ENCODE results near the gene CDH12. TPM values are rescaled to one million over a fixed set of nuclear protein-coding genes. Genes with fewer than 3 reads are reported as not detected.
"Not testable (repeated sequence)": the region's sequence is repeated elsewhere in the genome, so short reads cannot be mapped to it uniquely, and the experiment has no call there.

The CDH12 gene
- total RNA-seq, 1 donor from 2014 or later = not detected

- not testable (repeated sequence) for H2AFZ ChIP-seq (ENCODE audit: low read depth, low read length); H3K79me2 ChIP-seq (ENCODE audit: insufficient read depth, low read length); H3K4me2 ChIP-seq (ENCODE audit: low read length); FAIRE-seq; H3K27ac ChIP-seq (ENCODE audit: low read depth, low read length); H3K27me3 ChIP-seq (ENCODE audit: insufficient read depth, low read length); H3K36me3 ChIP-seq (ENCODE audit: insufficient read depth, low read length); H3K27ac Mint-ChIP-seq (ENCODE audit: unreplicated experiment); H3K9me3 Mint-ChIP-seq (ENCODE audit: unreplicated experiment); H3K27me3 Mint-ChIP-seq (ENCODE audit: low read depth, unreplicated experiment); DNase-seq (ENCODE audit: low read depth); H3K9me3 ChIP-seq (ENCODE audit: insufficient read depth, low read depth, low read length); H3K4me3 ChIP-seq (ENCODE audit: insufficient read depth, low read depth, low read length); H3K4me1 ChIP-seq (ENCODE audit: insufficient read depth, low read length); H3K4me1 Mint-ChIP-seq (ENCODE audit: low read depth, unreplicated experiment); H3K4me3 Mint-ChIP-seq (ENCODE audit: unreplicated experiment); H4K20me1 ChIP-seq (ENCODE audit: insufficient read depth, low read length); H3K36me3 Mint-ChIP-seq (ENCODE audit: low read depth, unreplicated experiment); H3K9ac ChIP-seq (ENCODE audit: low read length)
These were observed 644.7 kb downstream of the CDH12 start for GRCh38 chr5:22208463-22208862.

GRCh38 chr5:22188651-22189050 is 664.5 kb downstream of the CDH12 start:
- not testable (repeated sequence) for H3K36me3 ChIP-seq (ENCODE audit: insufficient read depth, low read length)

GRCh38 chr5:22187632-22188228 is 665.4 kb downstream of the CDH12 start:
- not testable (repeated sequence) for DNase-seq (ENCODE audit: low read depth); H3K4me3 ChIP-seq (ENCODE audit: insufficient read depth, low read depth, low read length); H3K36me3 ChIP-seq (ENCODE audit: insufficient read depth, low read length); H3K79me2 ChIP-seq (ENCODE audit: insufficient read depth, low read length); H4K20me1 ChIP-seq (ENCODE audit: insufficient read depth, low read length); H3K4me2 ChIP-seq (ENCODE audit: low read length); H3K9ac ChIP-seq (ENCODE audit: low read length); H3K9me3 ChIP-seq (ENCODE audit: insufficient read depth, low read depth, low read length); FAIRE-seq; H3K4me1 Mint-ChIP-seq (ENCODE audit: low read depth, unreplicated experiment); H3K27me3 Mint-ChIP-seq (ENCODE audit: low read depth, unreplicated experiment); H3K27me3 ChIP-seq (ENCODE audit: insufficient read depth, low read length); H3K27ac Mint-ChIP-seq (ENCODE audit: unreplicated experiment); H3K4me1 ChIP-seq (ENCODE audit: insufficient read depth, low read length); H3K36me3 Mint-ChIP-seq (ENCODE audit: low read depth, unreplicated experiment); H3K27ac ChIP-seq (ENCODE audit: low read depth, low read length); H3K9me3 Mint-ChIP-seq (ENCODE audit: unreplicated experiment); H2AFZ ChIP-seq (ENCODE audit: low read depth, low read length); H3K4me3 Mint-ChIP-seq (ENCODE audit: unreplicated experiment)

More at GRCh38 chr5:22188651-22189050, 664.5 kb downstream of the CDH12 start:
- H3K4me1 ChIP-seq (ENCODE audit: insufficient read depth, low read length); H4K20me1 ChIP-seq (ENCODE audit: insufficient read depth, low read length); H3K4me3 ChIP-seq (ENCODE audit: insufficient read depth, low read depth, low read length); H3K4me1 Mint-ChIP-seq (ENCODE audit: low read depth, unreplicated experiment); FAIRE-seq; H2AFZ ChIP-seq (ENCODE audit: low read depth, low read length); H3K36me3 Mint-ChIP-seq (ENCODE audit: low read depth, unreplicated experiment); H3K9ac ChIP-seq (ENCODE audit: low read length); H3K27me3 ChIP-seq (ENCODE audit: insufficient read depth, low read length); H3K79me2 ChIP-seq (ENCODE audit: insufficient read depth, low read length); H3K4me3 Mint-ChIP-seq (ENCODE audit: unreplicated experiment); DNase-seq (ENCODE audit: low read depth); H3K27me3 Mint-ChIP-seq (ENCODE audit: low read depth, unreplicated experiment); H3K4me2 ChIP-seq (ENCODE audit: low read length); H3K27ac Mint-ChIP-seq (ENCODE audit: unreplicated experiment); H3K9me3 ChIP-seq (ENCODE audit: insufficient read depth, low read depth, low read length); H3K9me3 Mint-ChIP-seq (ENCODE audit: unreplicated experiment); H3K27ac ChIP-seq (ENCODE audit: low read depth, low read length): not testable (repeated sequence)

DNA sequence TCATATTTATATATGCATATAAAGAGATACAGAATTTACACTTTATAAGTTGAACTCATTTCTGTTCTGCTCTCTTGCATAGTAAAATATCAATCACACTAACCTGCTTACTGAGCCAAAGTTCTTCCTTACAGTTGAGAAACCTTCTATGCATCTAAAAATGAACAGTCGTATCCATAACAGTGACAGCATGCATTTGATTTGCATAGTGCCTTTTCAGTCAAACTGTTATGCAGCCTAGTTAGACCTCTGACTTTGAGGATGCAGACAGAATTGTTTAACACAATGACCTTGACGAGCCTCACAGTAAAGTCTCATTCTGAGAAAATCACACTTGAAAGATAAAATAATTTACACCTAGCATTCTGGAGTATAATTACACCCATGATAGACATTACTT is 683.9 kb downstream of the CDH12 start:
- H3K79me2 ChIP-seq (ENCODE audit: insufficient read depth, low read length); H3K27me3 Mint-ChIP-seq (ENCODE audit: low read depth, unreplicated experiment); H3K27ac Mint-ChIP-seq (ENCODE audit: unreplicated experiment): not testable (repeated sequence)

DNA sequence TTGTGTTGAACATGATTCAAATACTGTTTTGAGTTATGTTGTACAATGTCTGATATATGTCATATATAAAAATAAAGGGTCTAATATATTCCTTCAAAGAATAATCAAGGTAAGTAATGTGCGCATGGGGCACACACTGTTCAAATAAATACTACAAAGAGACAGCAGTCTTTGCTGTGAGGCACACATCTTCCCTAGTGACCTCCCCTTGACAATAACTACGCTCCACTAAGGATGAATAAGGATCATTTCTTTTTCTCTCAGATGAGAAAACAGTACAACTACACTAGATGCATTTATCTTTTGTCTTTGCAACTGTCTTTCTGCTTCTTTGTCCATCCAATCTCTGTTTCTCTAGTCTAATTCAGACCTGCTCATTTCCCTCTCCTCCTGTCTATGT is 684.4 kb downstream of the CDH12 start:
- H3K4me1 Mint-ChIP-seq (ENCODE audit: low read depth, unreplicated experiment); H3K9me3 ChIP-seq (ENCODE audit: insufficient read depth, low read depth, low read length); H4K20me1 ChIP-seq (ENCODE audit: insufficient read depth, low read length); H3K27me3 Mint-ChIP-seq (ENCODE audit: low read depth, unreplicated experiment); H3K27me3 ChIP-seq (ENCODE audit: insufficient read depth, low read length); H3K27ac ChIP-seq (ENCODE audit: low read depth, low read length); H3K36me3 Mint-ChIP-seq (ENCODE audit: low read depth, unreplicated experiment); H3K36me3 ChIP-seq (ENCODE audit: insufficient read depth, low read length); H3K4me1 ChIP-seq (ENCODE audit: insufficient read depth, low read length); H3K27ac Mint-ChIP-seq (ENCODE audit: unreplicated experiment); H3K9me3 Mint-ChIP-seq (ENCODE audit: unreplicated experiment); H3K4me2 ChIP-seq (ENCODE audit: low read length); H3K4me3 Mint-ChIP-seq (ENCODE audit: unreplicated experiment); H3K79me2 ChIP-seq (ENCODE audit: insufficient read depth, low read length); H3K9ac ChIP-seq (ENCODE audit: low read length); DNase-seq (ENCODE audit: low read depth); FAIRE-seq; H3K4me3 ChIP-seq (ENCODE audit: insufficient read depth, low read depth, low read length); H2AFZ ChIP-seq (ENCODE audit: low read depth, low read length): not testable (repeated sequence)

More for the DNA sequence above, 683.9 kb downstream of the CDH12 start:
- H3K4me1 ChIP-seq (ENCODE audit: insufficient read depth, low read length); H3K9ac ChIP-seq (ENCODE audit: low read length); H3K9me3 Mint-ChIP-seq (ENCODE audit: unreplicated experiment); H3K4me2 ChIP-seq (ENCODE audit: low read length); H3K27ac ChIP-seq (ENCODE audit: low read depth, low read length); H3K27me3 ChIP-seq (ENCODE audit: insufficient read depth, low read length); H3K4me3 Mint-ChIP-seq (ENCODE audit: unreplicated experiment); H3K36me3 ChIP-seq (ENCODE audit: insufficient read depth, low read length); H3K4me3 ChIP-seq (ENCODE audit: insufficient read depth, low read depth, low read length); H3K4me1 Mint-ChIP-seq (ENCODE audit: low read depth, unreplicated experiment); H4K20me1 ChIP-seq (ENCODE audit: insufficient read depth, low read length); H3K9me3 ChIP-seq (ENCODE audit: insufficient read depth, low read depth, low read length); H2AFZ ChIP-seq (ENCODE audit: low read depth, low read length); DNase-seq (ENCODE audit: low read depth); H3K36me3 Mint-ChIP-seq (ENCODE audit: low read depth, unreplicated experiment): not testable (repeated sequence)
- peak; percentile 71 for FAIRE-seq

DNA sequence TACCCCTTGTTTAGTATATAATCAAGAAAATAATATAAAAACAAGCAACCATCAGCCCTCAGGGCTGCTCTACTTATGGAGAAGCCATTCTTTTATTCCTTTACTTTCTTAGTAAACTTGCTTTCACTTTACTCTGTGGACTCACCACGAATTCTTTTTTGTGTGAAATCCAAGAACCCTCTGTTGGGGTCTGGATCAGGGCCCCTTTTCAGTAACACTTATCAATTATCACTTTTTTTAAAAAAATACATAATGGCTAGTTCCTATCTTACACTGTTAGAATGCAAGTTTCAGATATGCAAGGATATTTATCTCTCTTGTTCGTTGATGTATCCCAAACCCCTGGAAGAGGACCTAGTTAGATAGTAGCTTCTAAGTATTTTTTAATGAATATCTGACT is 687.2 kb downstream of the CDH12 start:
- H3K27me3 ChIP-seq (ENCODE audit: insufficient read depth, low read length); H3K4me2 ChIP-seq (ENCODE audit: low read length); H3K4me1 ChIP-seq (ENCODE audit: insufficient read depth, low read length); H4K20me1 ChIP-seq (ENCODE audit: insufficient read depth, low read length); H3K36me3 ChIP-seq (ENCODE audit: insufficient read depth, low read length); H3K4me3 Mint-ChIP-seq (ENCODE audit: unreplicated experiment); H3K36me3 Mint-ChIP-seq (ENCODE audit: low read depth, unreplicated experiment); DNase-seq (ENCODE audit: low read depth); H3K27ac Mint-ChIP-seq (ENCODE audit: unreplicated experiment); H3K9ac ChIP-seq (ENCODE audit: low read length); H3K9me3 ChIP-seq (ENCODE audit: insufficient read depth, low read depth, low read length); H3K4me3 ChIP-seq (ENCODE audit: insufficient read depth, low read depth, low read length); H2AFZ ChIP-seq (ENCODE audit: low read depth, low read length); H3K9me3 Mint-ChIP-seq (ENCODE audit: unreplicated experiment); H3K4me1 Mint-ChIP-seq (ENCODE audit: low read depth, unreplicated experiment); H3K27ac ChIP-seq (ENCODE audit: low read depth, low read length); H3K27me3 Mint-ChIP-seq (ENCODE audit: low read depth, unreplicated experiment); H3K79me2 ChIP-seq (ENCODE audit: insufficient read depth, low read length): not testable (repeated sequence)
- FAIRE-seq = peak; percentile 39
